H1 (cell line): Measurements from ENCODE around the gene ARMC6. TPM values are rescaled to one million over a fixed set of nuclear protein-coding genes. Genes with fewer than 3 reads are reported as not detected.

Experiments used
- ATF2 ChIP-seq: IDR thresholded peaks from 2 replicates; pipeline ENCODE4 v1.6.1; 2012; ENCODE audit warnings: low read length, inconsistent platforms
- BCL11A ChIP-seq, 2 experiments: IDR thresholded peaks; one replicate each; pipeline ENCODE4 v1.6.1; 2011; ENCODE audit warnings: low read depth in 2 of 2, low read length in 2 of 2, mild to moderate bottlenecking in 2 of 2
- polyA plus RNA-seq, 7 experiments: library from polyadenylated mRNA; depleted of rRNA in 3 of 7; stranded (reverse) in 5 of 7; unstranded in 2 of 7; fragments of >200 nt in 5 of 7; fragments of 200-250 nt in 2 of 7; gene quantifications; 1 replicate in 5 of 7; 2 replicates in 1 of 7; 4 replicates in 1 of 7; pipeline versions ENCODE4 v1.2.1 to v1.2.3, GENCODE V29; 2011 to 2013; ENCODE audit warnings: missing spikeins in 2 of 7, mixed read lengths in 2 of 7
- total RNA-seq: library from RNA; stranded (reverse); fragmentation: NEBNext Ultra II Directional; extraction: Animal tissue kit (Norgen Biotek cat#: 25700); gene quantifications from 2 replicates; pipeline ENCODE4 v1.2.1, GENCODE V29; 2021

The ARMC6 gene
- total and polyA plus RNA-seq, 2 of the 8 experiments (the other 6 are each of a cell fraction or from before 2014, with no cell fraction given) = 67.1 to 68.3 TPM

GRCh38 chr19:19009951-19010350 lies 23.5 kb upstream of the ARMC6 start (continued):
- TF ChIP-seq ATF2 (no peak), BCL11A (IDR thresholded peaks at IDR 0.05; ENCODE audit: low read depth in 2 of 2, low read length in 2 of 2) (no peak)
